SJSA1 (cell line): Measurements from ENCODE around the gene RAB11FIP3. TPM values are rescaled to one million over a fixed set of nuclear protein-coding genes. Genes with fewer than 3 reads are reported as not detected.

Experiments used
- DNase-seq, 2 experiments: peaks; one replicate each; pipeline ENCODE4 v3.0.0-alpha.2; 2015 to 2020; ENCODE audit warnings: low spot score in 2 of 2, low read depth in 1 of 2
- H3K27ac ChIP-seq: fragments of 250-450 bp; sonication (Bioruptor Pico); 2 replicates; pipeline ENCODE4 v1.5.1; 2020; ENCODE audit warnings: mild to moderate bottlenecking, moderate library complexity
- H3K27me3 ChIP-seq: fragments of 250-450 bp; sonication (Bioruptor Pico); replicated peaks from 2 replicates; pipeline ENCODE4 v1.5.1; 2020; ENCODE audit warnings: mild to moderate bottlenecking, moderate library complexity
- H3K36me3 ChIP-seq: fragments of 250-450 bp; sonication (Bioruptor Pico); 2 replicates; pipeline ENCODE4 v1.5.1; 2020; ENCODE audit warnings: mild to moderate bottlenecking
- H3K4me1 ChIP-seq: fragments of 250-450 bp; sonication (Bioruptor Pico); replicated peaks from 2 replicates; pipeline ENCODE4 v1.6.1; 2021; ENCODE audit warnings: mild to moderate bottlenecking
- H3K4me3 ChIP-seq: fragments of 250-450 bp; sonication (Bioruptor Pico); 2 replicates; pipeline ENCODE4 v1.5.1; 2020; ENCODE audit warnings: mild to moderate bottlenecking
- H3K9me3 ChIP-seq: fragments of 250-450 bp; sonication (Bioruptor Pico); replicated peaks from 2 replicates; pipeline ENCODE4 v1.5.1; 2020; ENCODE audit warnings: mild to moderate bottlenecking
- total RNA-seq: library from RNA; depleted of rRNA; stranded (reverse); fragments of >200 nt; shearing (Covaris generic); gene quantifications from 2 replicates; pipeline ENCODE4 v1.2.3, GENCODE V29; 2014

RAB11FIP3 gene
- total RNA-seq, 1 experiment from 2014 or later = 21.1 TPM

DNA sequence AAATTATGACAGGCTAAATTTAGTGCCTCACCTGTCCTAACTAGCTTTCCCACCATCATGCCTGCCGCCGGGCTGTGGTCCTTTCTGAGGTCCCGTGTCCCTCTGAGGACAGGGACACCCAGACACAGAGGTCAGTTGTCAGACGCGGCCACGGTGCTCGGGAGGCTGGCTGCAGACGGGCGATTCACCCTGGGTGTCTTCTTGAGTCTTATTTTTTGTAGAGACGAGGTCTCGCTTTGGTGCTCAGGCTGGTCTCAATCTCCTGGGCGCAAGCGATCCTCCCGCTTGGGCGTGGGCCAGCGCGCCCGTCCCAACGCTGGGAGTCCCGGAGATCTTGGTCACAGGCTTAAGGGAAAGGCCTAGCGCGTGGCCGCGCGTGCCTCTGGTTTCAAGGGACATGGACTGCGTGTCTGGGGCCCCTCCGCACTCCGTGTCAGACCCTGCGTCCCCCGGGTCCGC is 797 bp upstream of the RAB11FIP3 start:
- peak overlapping the region; percentile 52 for H3K4me3 ChIP-seq
- H3K4me1 ChIP-seq = peaks cover 42% of the 10 kb centered on the region
- DNase-seq = no peak
- H3K27ac ChIP-seq = peak overlapping the region; percentile 22; the same call in 1 of the 2 replicates
- no peaks in the 10 kb centered on the region for H3K27me3 ChIP-seq
- no peaks in the 10 kb centered on the region for H3K9me3 ChIP-seq
- peaks cover 5% of the 10 kb centered on the region; the same call in 1 of the 2 replicates for H3K36me3 ChIP-seq

DNA sequence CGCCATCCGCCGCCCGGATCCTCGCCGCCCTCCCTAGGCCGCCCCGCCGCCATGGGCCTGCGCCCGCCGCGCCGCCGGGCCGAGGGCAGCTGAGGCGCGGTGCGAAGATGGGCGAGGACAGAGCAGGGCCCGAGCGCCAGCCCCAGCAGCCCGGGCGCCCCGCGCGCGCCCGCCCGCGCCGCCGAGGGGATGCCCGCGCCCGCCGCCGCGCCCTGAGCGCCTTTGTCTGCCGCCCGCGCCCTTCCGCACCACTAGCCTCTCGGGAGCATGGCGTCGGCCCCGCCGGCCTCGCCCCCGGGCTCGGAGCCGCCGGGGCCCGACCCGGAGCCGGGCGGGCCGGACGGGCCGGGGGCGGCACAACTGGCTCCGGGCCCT is 278 bp downstream of the RAB11FIP3 start:
- DNase-seq = no peak
- Histone ChIP-seq H3K4me3 (peak overlapping the region; percentile 52), H3K27me3 (no peaks in the 10 kb centered on the region), H3K36me3 (peaks cover 5% of the 10 kb centered on the region; the same call in 1 of the 2 replicates), H3K4me1 (peaks cover 42% of the 10 kb centered on the region), H3K27ac (no peak overlapping the region), H3K9me3 (no peaks in the 10 kb centered on the region)

DNA sequence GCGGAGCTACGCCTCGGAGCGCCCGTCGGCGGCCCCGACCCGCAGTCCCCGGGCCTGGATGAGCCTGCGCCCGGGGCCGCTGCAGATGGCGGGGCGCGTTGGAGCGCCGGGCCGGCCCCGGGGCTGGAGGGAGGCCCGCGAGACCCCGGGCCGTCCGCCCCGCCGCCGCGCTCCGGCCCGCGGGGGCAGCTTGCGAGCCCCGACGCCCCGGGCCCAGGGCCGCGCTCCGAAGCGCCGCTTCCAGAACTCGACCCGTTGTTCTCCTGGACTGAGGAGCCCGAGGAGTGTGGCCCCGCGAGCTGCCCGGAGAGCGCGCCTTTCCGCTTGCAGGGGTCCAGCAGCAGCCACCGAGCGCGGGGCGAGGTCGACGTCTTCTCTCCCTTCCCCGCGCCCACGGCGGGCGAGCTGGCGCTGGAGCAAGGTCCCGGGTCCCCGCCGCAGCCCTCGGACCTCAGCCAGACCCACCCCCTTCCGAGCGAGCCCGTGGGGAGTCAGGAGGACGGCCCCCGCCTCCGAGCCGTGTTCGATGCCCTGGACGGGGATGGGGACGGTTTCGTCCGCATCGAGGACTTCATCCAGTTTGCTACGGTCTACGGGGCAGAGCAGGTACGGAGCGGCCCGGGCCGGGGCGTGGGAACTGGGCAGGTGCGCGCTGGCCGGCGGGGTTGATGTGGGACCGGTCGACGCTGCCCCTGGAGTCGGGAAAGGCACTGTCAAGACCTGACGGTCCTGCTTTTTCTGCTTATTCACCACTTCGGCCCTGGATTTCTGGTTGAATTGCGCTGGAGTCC is 861 bp downstream of the RAB11FIP3 start:
- Histone ChIP-seq H3K4me3 (peak overlapping the region; percentile 52), H3K9me3 (no peaks in the 10 kb centered on the region), H3K27ac (no peak overlapping the region), H3K36me3 (peaks cover 5% of the 10 kb centered on the region; the same call in 1 of the 2 replicates), H3K4me1 (peaks cover 42% of the 10 kb centered on the region), H3K27me3 (no peaks in the 10 kb centered on the region)
- DNase-seq = peak in 1 of 2 experiments; percentile 23

DNA sequence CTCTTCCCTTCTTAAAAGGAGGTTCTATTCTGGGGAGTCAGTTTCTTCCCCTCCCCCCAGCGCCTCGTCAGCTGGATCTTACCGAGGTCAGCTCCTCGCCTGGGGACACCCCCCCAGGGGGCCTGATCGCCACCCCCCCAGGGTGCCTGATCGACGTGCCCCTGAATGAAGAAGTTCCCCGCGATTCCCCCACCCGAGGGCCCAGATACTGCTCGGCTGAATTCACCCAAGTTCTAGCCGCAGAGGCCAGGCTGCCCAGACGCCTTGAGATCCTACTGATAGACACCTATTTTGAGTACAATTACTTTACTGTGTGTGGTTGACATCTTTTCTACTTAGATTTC is 1.4 kb downstream of the RAB11FIP3 start:
- no peaks in the 10 kb centered on the region for H3K27me3 ChIP-seq
- peaks cover 42% of the 10 kb centered on the region for H3K4me1 ChIP-seq
- H3K9me3 ChIP-seq = no peaks in the 10 kb centered on the region
- peaks cover 5% of the 10 kb centered on the region; the same call in 1 of the 2 replicates for H3K36me3 ChIP-seq
- DNase-seq = no peak
- H3K27ac ChIP-seq = no peak overlapping the region
- peak overlapping the region; percentile 52 for H3K4me3 ChIP-seq

DNA sequence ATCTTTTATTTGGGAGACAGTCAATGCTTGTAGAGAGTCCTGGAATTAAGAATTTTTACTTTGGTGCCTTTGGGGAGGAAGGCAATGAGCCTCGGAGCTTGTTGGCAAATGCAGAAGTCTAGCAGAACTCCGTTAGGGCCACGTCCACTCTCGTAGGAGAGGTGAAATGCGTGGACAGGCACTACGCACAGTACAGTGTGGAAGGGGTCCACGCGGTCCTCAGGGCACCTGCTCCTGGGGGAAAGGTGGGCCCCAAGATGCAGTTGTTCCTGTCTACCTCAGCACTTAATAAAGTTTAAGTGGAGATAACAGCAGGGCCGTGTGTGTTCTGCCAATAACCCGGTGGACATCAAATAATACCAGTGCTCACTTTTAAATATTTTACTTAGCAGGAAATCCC is 1.8 kb downstream of the RAB11FIP3 start:
- DNase-seq = no peak
- no peak overlapping the region for H3K27ac ChIP-seq

DNA sequence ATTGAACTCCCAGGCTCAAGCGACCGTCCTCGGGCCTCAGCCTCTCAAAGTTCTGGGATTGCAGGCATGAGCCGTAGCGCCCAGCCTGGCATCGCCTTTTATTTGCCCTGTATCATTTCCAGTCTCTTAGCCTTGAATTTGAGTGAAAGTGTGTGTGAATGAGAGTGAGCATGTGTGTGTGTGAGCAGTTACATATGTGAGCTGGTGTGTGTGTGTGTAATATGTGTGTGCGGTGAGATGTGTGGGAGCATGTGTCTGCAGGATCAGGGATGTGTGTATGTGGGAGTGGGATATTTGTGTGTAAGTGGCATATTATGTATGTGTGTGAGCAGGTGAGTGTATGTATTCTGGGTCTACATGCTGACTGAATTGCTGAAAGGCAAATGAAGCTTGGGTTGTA is 5.5 kb downstream of the RAB11FIP3 start:
- DNase-seq = no peak
- H3K4me1 ChIP-seq = peaks cover 12% of the 10 kb centered on the region
- no peak overlapping the region for H3K4me3 ChIP-seq
- no peaks in the 10 kb centered on the region for H3K9me3 ChIP-seq
- no peaks in the 10 kb centered on the region for H3K27me3 ChIP-seq
- peaks cover 5% of the 10 kb centered on the region; the same call in 1 of the 2 replicates for H3K36me3 ChIP-seq
- H3K27ac ChIP-seq = no peak overlapping the region

More for the DNA sequence above, 1.8 kb downstream of the RAB11FIP3 start:
- H3K27me3 ChIP-seq = no peaks in the 10 kb centered on the region
- H3K4me3 ChIP-seq = no peak overlapping the region; the same call in 1 of the 2 replicates
- H3K36me3 ChIP-seq = peaks cover 5% of the 10 kb centered on the region; the same call in 1 of the 2 replicates
- H3K9me3 ChIP-seq = no peaks in the 10 kb centered on the region
- H3K4me1 ChIP-seq = peaks cover 42% of the 10 kb centered on the region

DNA sequence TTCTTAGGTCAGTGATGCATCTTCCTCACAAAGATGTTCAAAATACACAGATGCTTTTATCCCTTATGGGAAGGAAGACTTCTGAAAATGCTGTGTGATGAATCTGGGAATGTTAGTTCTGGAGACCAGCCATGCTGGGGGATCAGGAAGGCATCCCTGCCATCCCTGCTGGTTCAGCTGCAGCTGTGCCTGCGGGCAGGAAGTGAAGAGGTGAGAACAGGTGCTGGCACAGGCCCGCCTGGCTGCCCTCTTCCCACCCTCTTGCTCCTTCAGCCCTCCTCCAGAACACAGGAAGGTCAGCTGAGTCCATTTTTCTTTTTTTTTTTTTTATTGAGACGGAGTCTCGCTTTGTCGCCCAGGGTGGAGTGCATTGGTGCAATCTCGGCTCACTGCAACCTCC is 15.2 kb downstream of the RAB11FIP3 start:
- Histone ChIP-seq H3K4me3 (no peak overlapping the region), H3K27ac (no peak overlapping the region), H3K9me3 (no peaks in the 10 kb centered on the region), H3K27me3 (no peaks in the 10 kb centered on the region), H3K36me3 (peaks cover 2% of the 10 kb centered on the region), H3K4me1 (peaks cover 6% of the 10 kb centered on the region)
- no peak for DNase-seq

DNA sequence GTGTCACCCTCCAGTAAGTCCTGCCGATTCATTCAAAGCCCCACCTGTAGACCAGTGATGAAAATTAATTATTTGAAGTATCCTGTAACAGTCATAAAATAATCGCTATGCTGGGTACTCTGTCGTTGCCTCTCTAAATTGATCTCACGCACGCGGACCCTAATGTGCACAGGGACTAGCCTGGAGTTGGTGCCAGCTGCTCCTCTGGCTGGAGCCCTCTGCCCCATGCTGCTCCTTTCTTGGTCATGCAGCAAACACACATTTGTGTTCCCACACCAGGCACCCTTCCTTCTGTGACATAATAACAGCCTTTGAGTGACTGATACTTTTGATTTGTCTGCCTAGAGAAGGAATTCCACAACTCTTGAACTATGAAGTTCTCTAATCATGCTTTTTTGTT is 16.0 kb downstream of the RAB11FIP3 start:
- no peak for DNase-seq
- Histone ChIP-seq H3K27me3 (no peaks in the 10 kb centered on the region), H3K27ac (no peak overlapping the region), H3K4me1 (peaks cover 6% of the 10 kb centered on the region), H3K9me3 (no peaks in the 10 kb centered on the region), H3K4me3 (no peak overlapping the region), H3K36me3 (peaks cover 2% of the 10 kb centered on the region)

DNA sequence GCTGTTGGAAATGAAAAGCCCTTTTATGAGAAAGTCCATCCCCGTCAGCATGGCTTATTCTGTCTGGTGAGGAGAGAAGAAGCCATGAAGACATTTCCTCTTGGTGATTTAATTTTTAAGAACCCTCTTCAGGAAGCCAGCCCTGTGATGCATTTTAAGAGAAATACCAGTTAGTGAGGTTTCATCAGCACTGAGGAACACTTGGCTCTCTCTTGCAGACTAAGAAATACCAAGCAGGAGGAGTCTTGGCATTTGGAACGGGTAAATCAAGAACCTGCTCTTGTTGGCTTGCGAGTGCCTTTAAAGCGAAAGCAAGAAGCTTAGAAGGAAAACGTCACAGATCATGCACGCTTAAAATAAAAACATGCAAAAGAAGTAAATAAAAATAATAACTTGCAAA is 17.5 kb downstream of the RAB11FIP3 start:
- H3K4me1 ChIP-seq = peaks cover 6% of the 10 kb centered on the region
- H3K27ac ChIP-seq = no peak overlapping the region
- H3K27me3 ChIP-seq = no peaks in the 10 kb centered on the region
- no peaks in the 10 kb centered on the region for H3K9me3 ChIP-seq
- peaks cover 2% of the 10 kb centered on the region for H3K36me3 ChIP-seq
- H3K4me3 ChIP-seq = no peak overlapping the region
- DNase-seq = no peak

DNA sequence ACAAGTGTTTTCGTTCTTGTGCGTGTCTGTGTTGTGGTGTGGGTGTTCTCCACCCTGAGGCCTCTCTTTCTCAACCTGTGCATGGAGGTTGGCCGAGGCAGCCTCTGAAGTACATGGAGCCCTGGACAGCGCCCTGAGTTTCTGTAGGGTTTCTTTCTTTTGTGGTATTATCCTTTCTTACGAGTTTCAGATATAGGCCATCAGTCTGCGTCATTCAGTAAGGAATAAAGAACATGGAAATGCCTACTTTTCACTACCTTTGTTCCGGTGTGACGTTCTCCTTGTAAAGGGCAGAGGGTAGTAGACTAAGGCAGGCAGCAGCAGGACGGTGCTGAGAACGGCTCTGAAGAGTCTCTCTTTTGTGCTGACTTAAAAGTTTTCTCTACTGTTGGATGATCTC is 18.6 kb downstream of the RAB11FIP3 start:
- no peak for DNase-seq
- no peak overlapping the region for H3K4me3 ChIP-seq
- peaks cover 2% of the 10 kb centered on the region for H3K36me3 ChIP-seq

DNA sequence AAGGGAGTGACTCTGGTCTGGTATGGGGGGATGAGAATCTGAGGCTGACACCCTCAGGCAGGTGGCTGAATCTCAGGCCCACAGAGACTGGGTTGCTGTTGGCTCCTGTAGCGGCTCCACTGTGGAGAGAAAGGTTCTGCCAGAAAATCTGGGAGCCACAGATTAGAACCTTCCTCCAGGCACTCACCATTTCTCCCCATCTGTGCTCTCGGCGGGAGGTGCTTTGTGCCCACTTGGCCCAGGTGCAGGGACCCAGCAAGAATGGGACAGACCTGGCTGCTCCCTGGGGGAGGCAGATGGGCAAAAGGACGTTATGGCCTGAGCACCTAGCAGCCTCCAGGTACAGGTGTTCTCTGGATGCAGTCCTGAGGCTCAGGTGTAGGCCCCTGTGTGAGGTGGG is 20.1 kb downstream of the RAB11FIP3 start:
- Histone ChIP-seq H3K4me1 (peaks cover 6% of the 10 kb centered on the region), H3K27me3 (no peaks in the 10 kb centered on the region), H3K9me3 (no peaks in the 10 kb centered on the region), H3K27ac (no peak overlapping the region), H3K36me3 (no peaks in the 10 kb centered on the region), H3K4me3 (no peak overlapping the region)
- DNase-seq = no peak

More for the DNA sequence above, 18.6 kb downstream of the RAB11FIP3 start:
- Histone ChIP-seq H3K27ac (no peak overlapping the region), H3K4me1 (peaks cover 6% of the 10 kb centered on the region), H3K27me3 (no peaks in the 10 kb centered on the region), H3K9me3 (no peaks in the 10 kb centered on the region)

DNA sequence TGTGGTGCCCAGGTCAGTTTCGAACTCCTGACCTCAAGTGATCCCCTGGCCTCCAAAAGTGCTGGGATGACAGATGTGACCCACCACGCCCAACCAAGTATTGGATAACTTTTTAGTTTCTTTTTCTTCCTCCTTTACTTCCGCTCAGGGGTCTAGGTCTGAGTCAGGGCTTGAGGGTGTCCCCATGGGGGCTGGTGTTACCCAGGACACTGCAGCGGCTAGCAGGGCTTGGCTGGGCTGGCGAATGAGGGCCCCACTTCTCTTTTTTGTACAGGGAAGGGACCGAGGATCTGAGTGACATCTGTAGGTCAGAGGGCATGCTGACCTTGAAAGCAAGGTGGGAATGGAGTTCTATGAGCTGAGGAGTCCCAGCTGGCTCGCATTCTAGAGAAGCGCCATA is 24.9 kb downstream of the RAB11FIP3 start:
- Histone ChIP-seq H3K27me3 (no peaks in the 10 kb centered on the region), H3K36me3 (no peaks in the 10 kb centered on the region), H3K27ac (no peak overlapping the region), H3K4me3 (no peak overlapping the region), H3K4me1 (peaks cover 6% of the 10 kb centered on the region; the same call in 1 of the 2 replicates), H3K9me3 (no peaks in the 10 kb centered on the region)
- DNase-seq = no peak

DNA sequence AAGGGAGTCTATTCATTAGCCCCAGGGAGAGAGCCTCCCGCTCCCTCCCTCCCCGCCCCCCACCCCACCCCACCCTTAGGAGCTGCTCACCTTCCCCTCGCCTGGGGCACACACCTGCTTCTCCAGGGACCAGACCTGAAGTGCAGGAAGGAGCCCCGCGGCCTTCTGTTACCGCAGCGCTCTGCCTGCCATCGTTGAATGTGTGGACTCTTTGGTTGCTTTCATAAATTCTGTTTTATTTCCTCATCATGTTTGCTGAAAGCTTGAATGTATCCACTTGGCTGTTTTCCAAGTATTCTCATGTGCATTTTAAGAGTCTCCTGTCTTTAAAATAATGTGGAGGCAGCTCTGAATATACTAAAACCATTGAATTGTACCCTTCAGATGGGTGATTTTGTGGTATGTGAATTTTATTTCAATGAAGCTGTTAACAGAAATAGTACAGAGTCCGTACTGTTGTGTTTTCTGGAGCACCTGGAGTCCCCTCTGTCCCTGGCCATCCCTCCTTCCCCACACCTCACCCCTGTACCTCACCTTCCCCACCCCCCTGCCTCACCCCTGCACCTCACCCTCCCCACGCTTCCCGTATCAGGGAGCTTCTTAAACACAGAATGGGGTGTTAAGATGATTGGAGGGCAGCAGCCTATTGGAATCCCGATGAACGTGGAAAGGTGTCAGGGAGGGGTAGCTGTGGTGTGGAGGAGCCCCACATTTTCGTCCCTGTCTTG is 25.5 kb downstream of the RAB11FIP3 start:
- no peak for DNase-seq
- Histone ChIP-seq H3K27ac (no peak overlapping the region), H3K4me1 (peaks cover 6% of the 10 kb centered on the region; the same call in 1 of the 2 replicates), H3K27me3 (no peaks in the 10 kb centered on the region), H3K36me3 (no peaks in the 10 kb centered on the region), H3K9me3 (no peaks in the 10 kb centered on the region), H3K4me3 (no peak overlapping the region)

DNA sequence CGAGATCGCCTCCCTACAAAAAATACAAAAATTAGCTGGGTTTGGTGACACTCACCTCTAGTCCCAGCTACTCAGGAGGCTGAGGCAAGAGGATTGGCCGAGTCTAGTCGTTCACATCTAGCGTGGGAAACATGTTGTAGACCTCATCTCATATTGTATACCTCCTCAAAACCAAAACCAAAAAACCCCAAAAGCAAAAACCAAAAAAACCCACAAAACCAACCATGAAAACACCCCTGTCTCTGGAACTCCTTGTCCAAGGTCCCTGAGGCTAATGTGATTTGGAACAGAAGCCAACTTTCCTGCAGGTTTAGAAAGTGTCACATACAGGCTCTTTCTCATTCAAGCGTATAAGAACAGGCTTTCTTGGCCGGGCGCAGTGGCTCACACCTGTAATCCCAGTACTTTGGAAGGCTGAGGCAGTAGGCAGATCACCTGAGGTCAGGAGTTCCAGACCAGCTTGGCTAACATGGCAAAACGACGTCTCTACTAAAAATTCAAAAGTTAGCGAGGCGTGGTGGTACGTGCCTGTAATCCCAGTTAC is 29.0 kb downstream of the RAB11FIP3 start:
- H3K4me3 ChIP-seq = no peak overlapping the region
- H3K4me1 ChIP-seq = peaks cover 6% of the 10 kb centered on the region; the same call in 1 of the 2 replicates
- H3K9me3 ChIP-seq = no peaks in the 10 kb centered on the region
- no peaks in the 10 kb centered on the region for H3K27me3 ChIP-seq
- no peak overlapping the region for H3K27ac ChIP-seq
- no peaks in the 10 kb centered on the region for H3K36me3 ChIP-seq
- no peak for DNase-seq
